Endothelial cell of umbilical vein (primary cell): ENCODE measurements around the gene TBATA. TPM values are rescaled to one million over a fixed set of nuclear protein-coding genes. Genes with fewer than 3 reads are reported as not detected.

ENCODE experiments used
- BruUV-seq: library from RNA; stranded (reverse); fragments of 400-500 nt; replicated peaks from 2 replicates; lab custom pipeline; 2021; lab: Mats Ljungman, UMichigan
- CTCF ChIA-PET: fragments of 300-600, 350-600 bp; sonication (Branson Sonifier 250); formaldehyde crosslinking; loops from one replicate; lab custom pipeline; 2021; ENCODE audit warnings: antibody characterized with exemption, inconsistent platforms; lab: Charles Lee
- POLR2A ChIA-PET: fragments of 300-600, 350-600 bp; sonication (Branson Sonifier 250); formaldehyde crosslinking; loops from one replicate; lab custom pipeline; 2021; ENCODE audit warnings: antibody characterized with exemption, inconsistent platforms; lab: Charles Lee
- DNase-seq: peaks from one replicate; pipeline ENCODE4 v3.0.0-alpha.2; 2011; ENCODE audit warnings: low read depth, low spot score
- FAIRE-seq: peaks from 2 replicates; lab custom pipeline; 2011; peaks lifted over from hg19 to GRCh38; lab: Jason Lieb, UNC
- H2AFZ ChIP-seq: 2 replicates; pipeline ENCODE4 v1.6.0; 2012; ENCODE audit warnings: low read depth, low read length, control low read depth, inconsistent platforms
- H3K27ac ChIP-seq: 2 replicates; pipeline ENCODE4 v1.5.1; 2011; ENCODE audit warnings: low read depth, mild to moderate bottlenecking, control low read depth, low read length, moderate library complexity; ENCODE audit not compliant: insufficient read depth
- H3K27me3 ChIP-seq, 2 experiments: 2 replicates each; pipeline versions ENCODE4 v1.6.0 to v1.6.1; 2011; ENCODE audit warnings: low read length in 2 of 2, mixed read lengths in 1 of 2; ENCODE audit not compliant: control insufficient read depth in 2 of 2, insufficient read depth in 2 of 2
- H3K36me3 ChIP-seq, 2 experiments: 2 replicates in 1 of 2; 3 replicates in 1 of 2; pipeline ENCODE4 v1.5.1; 2011; ENCODE audit warnings: low read length in 2 of 2, mild to moderate bottlenecking in 1 of 2, moderate library complexity in 1 of 2; ENCODE audit not compliant: control insufficient read depth in 2 of 2, insufficient read depth in 2 of 2; ENCODE audit errors: extremely low read depth in 1 of 2
- H3K4me1 ChIP-seq: 3 replicates; pipeline ENCODE4 v1.5.1; 2011; ENCODE audit warnings: mild to moderate bottlenecking, low read length; ENCODE audit not compliant: control insufficient read depth, insufficient read depth; ENCODE audit errors: extremely low read depth
- H3K4me2 ChIP-seq: 2 replicates; pipeline ENCODE4 v1.6.1; 2011; ENCODE audit warnings: low read length, control low read depth, mixed read lengths; ENCODE audit not compliant: insufficient read depth
- H3K4me3 ChIP-seq, 3 experiments: fragments of 200-600 bp in 1 of 3; sonication (generic), shearing (Covaris generic) in 1 of 3; replicated peaks in 1 of 3; 2 replicates each; pipeline ENCODE4 v1.5.1; 2011 to 2016; ENCODE audit warnings: control low read depth in 3 of 3, low read length in 3 of 3, mild to moderate bottlenecking in 2 of 3, inconsistent platforms in 1 of 3, low read depth in 1 of 3, moderate library complexity in 1 of 3; ENCODE audit not compliant: insufficient read depth in 1 of 3
- H3K79me2 ChIP-seq: 2 replicates; pipeline ENCODE4 v1.6.0; 2012; ENCODE audit warnings: low read length, inconsistent platforms; ENCODE audit not compliant: control insufficient read depth, insufficient read depth
- H3K9ac ChIP-seq: replicated peaks from 2 replicates; pipeline ENCODE3; 2011; ENCODE audit warnings: low read length, control low read depth; ENCODE audit not compliant: insufficient read depth; ENCODE audit errors: extremely low read depth
- H3K9me1 ChIP-seq: replicated peaks from 3 replicates; pipeline ENCODE4 v1.6.0; 2011; ENCODE audit warnings: mild to moderate bottlenecking, low read length; ENCODE audit not compliant: control insufficient read depth, insufficient read depth; ENCODE audit errors: extremely low read depth
- H3K9me3 ChIP-seq: replicated peaks from 2 replicates; pipeline ENCODE4 v1.5.1; 2012; ENCODE audit warnings: low read length, inconsistent platforms; ENCODE audit not compliant: control insufficient read depth, insufficient read depth
- H4K20me1 ChIP-seq: replicated peaks from 2 replicates; pipeline ENCODE3; 2011; ENCODE audit warnings: mild to moderate bottlenecking, low read length; ENCODE audit not compliant: control insufficient read depth, insufficient read depth; ENCODE audit errors: extremely low read depth
- EZH2 ChIP-seq: IDR thresholded peaks from 2 replicates; pipeline ENCODE4 v1.6.1; 2012; ENCODE audit warnings: borderline replicate concordance, low read depth, mild to moderate bottlenecking, moderate library complexity, low read length, inconsistent platforms; ENCODE audit not compliant: severe bottlenecking
- FOS ChIP-seq: IDR thresholded peaks from 2 replicates; pipeline ENCODE4 v1.6.1; 2011; ENCODE audit warnings: mild to moderate bottlenecking, low read length, moderate library complexity, borderline replicate concordance; ENCODE audit not compliant: insufficient read depth
- GATA2 ChIP-seq: IDR thresholded peaks from 2 replicates; pipeline ENCODE4 v1.7.0; 2011; ENCODE audit warnings: low read depth, mild to moderate bottlenecking, moderate library complexity, mixed read lengths, low read length; ENCODE audit not compliant: insufficient read length, insufficient read depth
- JUN ChIP-seq: IDR thresholded peaks from 2 replicates; pipeline ENCODE4 v1.6.1; 2011; ENCODE audit warnings: borderline replicate concordance, low read depth; ENCODE audit not compliant: insufficient read length, insufficient read depth
- MYC ChIP-seq: IDR thresholded peaks from one replicate; pipeline ENCODE4 v1.6.1; 2011; ENCODE audit warnings: mild to moderate bottlenecking, low read depth, low read length
- POLR2A ChIP-seq: IDR thresholded peaks from 2 replicates; pipeline ENCODE4 v1.6.1; 2012; ENCODE audit warnings: low read depth, mild to moderate bottlenecking, control low read depth, low read length
- POLR2AphosphoS5 ChIP-seq: IDR thresholded peaks from 2 replicates; pipeline ENCODE4 v1.6.1; 2012; ENCODE audit warnings: low read depth, mild to moderate bottlenecking, control low read depth, low read length, moderate library complexity; ENCODE audit not compliant: insufficient read depth
- dilution Hi-C: fragments of 300-500 bp; cut with MboI; formaldehyde crosslinking; loops from one replicate; pipeline ENCODE4 v1.15.0; 2019; ENCODE audit warnings: low sequenced_read_pairs; ENCODE audit not compliant: extremely low pct_ligation_motif_present
- intact Hi-C: fragments of 100-400 bp; cut with micrococcal nuclease; formaldehyde crosslinking; loops from one replicate; pipeline ENCODE4 v1.10.0; 2022
- polyA plus RNA-seq, 4 experiments: library from polyadenylated mRNA; depleted of rRNA in 3 of 4; stranded (reverse) in 3 of 4; unstranded in 1 of 4; fragments of >200 nt; gene quantifications; 2 replicates each; pipeline versions ENCODE4 v1.2.1 to v1.2.3, GENCODE V29; 2011 to 2012; ENCODE audit warnings: missing spikeins in 1 of 4
- total RNA-seq: library from RNA; stranded (reverse); gene quantifications from 2 replicates; pipeline ENCODE4 v1.2.3, GENCODE V29; 2021
- TF ChIP-seq, protein P1 (sequence below), 2 donors: IDR thresholded peaks; 1 replicate in 1 of 2; 2 replicates in 1 of 2; pipeline ENCODE4 v1.5.1; 2011; ENCODE audit warnings: low read length in 2 of 2, mild to moderate bottlenecking in 2 of 2, moderate library complexity in 2 of 2, control low read depth in 1 of 2, inconsistent platforms in 1 of 2, low read depth in 1 of 2; ENCODE audit not compliant: insufficient read depth in 1 of 2; ENCODE audit errors: extremely low read depth in 1 of 2
- TF ChIP-seq, protein P2 (sequence below): IDR thresholded peaks from 2 replicates; pipeline ENCODE4 v1.6.1; 2011; ENCODE audit not compliant: insufficient read depth, insufficient read length

Gene TBATA
- total and polyA plus RNA-seq, 2 donors (not counting 3 experiments of a cell fraction or from before 2014, with no cell fraction given): not detected

DNA sequence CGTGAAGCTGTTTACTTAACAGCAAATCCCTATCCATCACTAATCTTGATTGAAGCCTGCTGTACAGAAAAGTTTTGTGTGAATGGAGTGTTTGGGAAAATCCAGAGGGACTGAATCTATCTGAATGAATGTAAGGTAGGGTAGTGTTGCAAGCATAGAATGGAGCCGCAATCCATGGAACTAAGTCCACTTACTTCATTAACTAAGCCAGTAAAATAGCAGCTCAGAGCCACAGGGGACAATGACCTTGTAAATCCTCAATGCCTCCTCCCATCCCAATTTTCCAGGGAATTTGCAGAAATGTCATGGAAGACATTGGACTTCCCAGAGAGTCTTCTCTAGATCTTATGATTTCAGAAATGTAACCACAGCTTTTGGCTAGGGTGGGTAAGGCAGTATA is 15.2 kb downstream of the TBATA start:
- dilution Hi-C loops (no loop called here), intact Hi-C loops (no loop called here)
- Histone ChIP-seq H3K9me1 (no peaks in the 10 kb centered on the region), H3K36me3 (no peaks in the 10 kb centered on the region), H3K4me3 (no peak overlapping the region), H3K9ac (no peak overlapping the region), H3K27ac (no peak overlapping the region), H3K9me3 (no peaks in the 10 kb centered on the region), H3K79me2 (no peaks in the 10 kb centered on the region), H3K4me1 (no peaks in the 10 kb centered on the region), H3K27me3 (peaks cover 3 to 6% of the 10 kb centered on the region in 2 experiments), H2AFZ (no peak overlapping the region), H3K4me2 (no peak overlapping the region), H4K20me1 (no peaks in the 10 kb centered on the region)
- no TSS peak for BruUV-seq
- no peak for DNase-seq
- TF ChIP-seq, protein P1, sequence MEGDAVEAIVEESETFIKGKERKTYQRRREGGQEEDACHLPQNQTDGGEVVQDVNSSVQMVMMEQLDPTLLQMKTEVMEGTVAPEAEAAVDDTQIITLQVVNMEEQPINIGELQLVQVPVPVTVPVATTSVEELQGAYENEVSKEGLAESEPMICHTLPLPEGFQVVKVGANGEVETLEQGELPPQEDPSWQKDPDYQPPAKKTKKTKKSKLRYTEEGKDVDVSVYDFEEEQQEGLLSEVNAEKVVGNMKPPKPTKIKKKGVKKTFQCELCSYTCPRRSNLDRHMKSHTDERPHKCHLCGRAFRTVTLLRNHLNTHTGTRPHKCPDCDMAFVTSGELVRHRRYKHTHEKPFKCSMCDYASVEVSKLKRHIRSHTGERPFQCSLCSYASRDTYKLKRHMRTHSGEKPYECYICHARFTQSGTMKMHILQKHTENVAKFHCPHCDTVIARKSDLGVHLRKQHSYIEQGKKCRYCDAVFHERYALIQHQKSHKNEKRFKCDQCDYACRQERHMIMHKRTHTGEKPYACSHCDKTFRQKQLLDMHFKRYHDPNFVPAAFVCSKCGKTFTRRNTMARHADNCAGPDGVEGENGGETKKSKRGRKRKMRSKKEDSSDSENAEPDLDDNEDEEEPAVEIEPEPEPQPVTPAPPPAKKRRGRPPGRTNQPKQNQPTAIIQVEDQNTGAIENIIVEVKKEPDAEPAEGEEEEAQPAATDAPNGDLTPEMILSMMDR (IDR thresholded peaks at IDR 0.05; ENCODE audit: extremely low read depth in 1 of 2, insufficient read depth in 1 of 2, low read depth in 1 of 2, low read length in 2 of 2): no peak
- TF ChIP-seq POLR2AphosphoS5 (no peak), JUN (no peak), EZH2 (no peak), POLR2A (no peak), FOS (no peak), GATA2 (no peak), MYC (no peak)
- TF ChIP-seq, protein P2, sequence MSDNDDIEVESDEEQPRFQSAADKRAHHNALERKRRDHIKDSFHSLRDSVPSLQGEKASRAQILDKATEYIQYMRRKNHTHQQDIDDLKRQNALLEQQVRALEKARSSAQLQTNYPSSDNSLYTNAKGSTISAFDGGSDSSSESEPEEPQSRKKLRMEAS: no peak
- no peak for FAIRE-seq
- CTCF ChIA-PET: no interaction called here
- POLR2A ChIA-PET: no interaction called here
